NK-92 (cell line): ENCODE data around the gene CCDC7.

ENCODE experiments used
- DNase-seq: peaks from one replicate; lab custom pipeline; 2025; ENCODE audit not compliant: unreplicated experiment; lab: John Stamatoyannopoulos, UW

Gene CCDC7

GRCh38 chr10:32923849-32924248 is 477.9 kb downstream of the CCDC7 start:
- no peak for DNase-seq
